Kasumi-1 (cell line): Measurements from ENCODE around the gene VNN1.
"Not testable (repeated sequence)": the region's sequence is repeated elsewhere in the genome, so short reads cannot be mapped to it uniquely, and the experiment has no call there.

Source experiments
- DNase-seq, 2 experiments: peaks; one replicate each; lab custom pipeline; 2025; lab: John Stamatoyannopoulos, UW

VNN1 gene

GRCh38 chr6:132719736-132720448, 6.0 kb upstream of the VNN1 start:
- DNase-seq, result no peak

GRCh38 chr6:132715881-132716637, 2.2 kb upstream of the VNN1 start:
- no peak for DNase-seq

- no peak for DNase-seq
Measured at GRCh38 chr6:132715204-132715603, 1.3 kb upstream of the VNN1 start.

- DNase-seq, result no peak
Measured at GRCh38 chr6:132714160-132714559, 305 bp upstream of the VNN1 start.

- DNase-seq, result no peak
Measured at GRCh38 chr6:132712366-132712765, 1.5 kb downstream of the VNN1 start.

- no peak for DNase-seq
Measured at GRCh38 chr6:132708771-132709170, 5.1 kb downstream of the VNN1 start.

GRCh38 chr6:132708002-132708401, 5.9 kb downstream of the VNN1 start:
- DNase-seq, result no peak

- DNase-seq, result not testable (repeated sequence)
Measured at GRCh38 chr6:132706756-132707155, 7.1 kb downstream of the VNN1 start.

GRCh38 chr6:132703936-132704335, 9.9 kb downstream of the VNN1 start:
- no peak for DNase-seq

- no peak for DNase-seq
Measured at GRCh38 chr6:132698608-132699007, 15.2 kb downstream of the VNN1 start.

- DNase-seq, result no peak
Measured at GRCh38 chr6:132695773-132696172, 18.1 kb downstream of the VNN1 start.

- no peak for DNase-seq
Measured at GRCh38 chr6:132693478-132693877, 20.4 kb downstream of the VNN1 start.

- no peak for DNase-seq
Measured at GRCh38 chr6:132690678-132691077, 23.2 kb downstream of the VNN1 start.

- DNase-seq, result no peak
Measured at GRCh38 chr6:132687306-132687705, 26.5 kb downstream of the VNN1 start.

- no peak for DNase-seq
Measured at GRCh38 chr6:132686531-132686930, 27.3 kb downstream of the VNN1 start.

- DNase-seq, result no peak
Measured at GRCh38 chr6:132685009-132685408, 28.8 kb downstream of the VNN1 start.

GRCh38 chr6:132684272-132684671, 29.6 kb downstream of the VNN1 start:
- DNase-seq, result no peak

- peak; percentile 31 to 42 for DNase-seq
Measured at GRCh38 chr6:132683543-132683942, 30.3 kb downstream of the VNN1 start.

GRCh38 chr6:132679094-132679493, 34.8 kb downstream of the VNN1 start:
- DNase-seq, result not testable (repeated sequence)

- DNase-seq, result peak; percentile 6 to 13
Measured at GRCh38 chr6:132675749-132676148, 38.1 kb downstream of the VNN1 start.

GRCh38 chr6:132675002-132675401, 38.9 kb downstream of the VNN1 start:
- DNase-seq, result no peak

GRCh38 chr6:132673376-132674094, 40.3 kb downstream of the VNN1 start:
- no peak for DNase-seq

- no peak for DNase-seq
Measured at GRCh38 chr6:132671295-132671694, 42.6 kb downstream of the VNN1 start.
